Fibroblast of mammary gland (primary cell): Measurements from ENCODE around the gene CYREN.
"Not testable (repeated sequence)": the region's sequence is repeated elsewhere in the genome, so short reads cannot be mapped to it uniquely, and the experiment has no call there.

Source experiments
- DNase-seq: peaks from one replicate; pipeline ENCODE4 v3.0.0-alpha.2; 2010; ENCODE audit warnings: low read depth
- H3K4me3 ChIP-seq: 2 replicates; pipeline ENCODE4 v1.5.1; 2011; ENCODE audit warnings: low read depth, mild to moderate bottlenecking, low read length, moderate library complexity; ENCODE audit not compliant: control insufficient read depth
- CTCF ChIP-seq: conservative IDR thresholded peaks from 2 replicates; pipeline ENCODE4 v1.5.1; 2011; ENCODE audit warnings: low read depth, low read length, inconsistent platforms; ENCODE audit not compliant: control insufficient read depth, insufficient read depth

Gene CYREN

GRCh38 chr7:135129579-135129978, 40.9 kb downstream of the CYREN start:
- no peak for TF ChIP-seq CTCF
- H3K4me3 ChIP-seq, result no peak overlapping the region
- DNase-seq, result no peak

GRCh38 chr7:135128931-135129330, 41.6 kb downstream of the CYREN start:
- DNase-seq, result no peak
- TF ChIP-seq CTCF, result no peak
- no peak overlapping the region for H3K4me3 ChIP-seq

- not testable (repeated sequence) for H3K4me3 ChIP-seq, DNase-seq
Observed at GRCh38 chr7:135124631-135125030, 45.9 kb downstream of the CYREN start.

GRCh38 chr7:135121868-135122267, 48.6 kb downstream of the CYREN start:
- peak; percentile 11 for DNase-seq
- no peak overlapping the region for H3K4me3 ChIP-seq
- TF ChIP-seq CTCF, result no peak

- DNase-seq, result no peak
- no peak for TF ChIP-seq CTCF
- H3K4me3 ChIP-seq, result no peak overlapping the region
Observed at GRCh38 chr7:135117096-135117495, 53.4 kb downstream of the CYREN start.
